Kidney (tissue), 14 donors: ENCODE results near the gene LDLRAD1. TPM values are rescaled to one million over a fixed set of nuclear protein-coding genes. Genes with fewer than 3 reads are reported as not detected.
"Not testable (repeated sequence)": the region's sequence is repeated elsewhere in the genome, so short reads cannot be mapped to it uniquely, and the experiment has no call there.

Source experiments
- DNase-seq, 5 donors: peaks; one replicate each; pipeline ENCODE4 v3.0.0-alpha.2; 2013 to 2020
- FAIRE-seq: peaks from 2 replicates; lab custom pipeline; 2012; peaks lifted over from hg19 to GRCh38; lab: Jason Lieb, UNC
- H3K27ac ChIP-seq, 2 donors: one replicate each; pipeline ENCODE4 v1.7.0; 2013; ENCODE audit warnings: low read depth in 2 of 2, low read length in 2 of 2, inconsistent platforms in 1 of 2
- H3K27me3 ChIP-seq: one replicate; pipeline ENCODE4 v1.7.1; 2013; ENCODE audit warnings: low read length, inconsistent platforms; ENCODE audit not compliant: control insufficient read depth, insufficient read depth
- H3K36me3 ChIP-seq, 3 donors: one replicate each; pipeline versions ENCODE4 v1.7.0 to v1.7.1; 2013; ENCODE audit warnings: low read length in 3 of 3, control low read depth in 1 of 3, inconsistent platforms in 1 of 3; ENCODE audit not compliant: insufficient read depth in 3 of 3, control insufficient read depth in 2 of 3
- H3K4me1 ChIP-seq, 3 donors: one replicate each; pipeline versions ENCODE4 v1.7.0 to v1.7.1; 2013; ENCODE audit warnings: low read length in 3 of 3, inconsistent platforms in 1 of 3, low read depth in 1 of 3; ENCODE audit not compliant: control insufficient read depth in 2 of 3, insufficient read depth in 2 of 3
- H3K4me3 ChIP-seq, 3 donors: one replicate each; pipeline versions ENCODE4 v1.7.0 to v1.8.1; 2013; ENCODE audit warnings: low read length in 3 of 3, control low read depth in 1 of 3, inconsistent platforms in 1 of 3
- H3K9ac ChIP-seq, 3 donors: one replicate each; pipeline versions ENCODE4 v1.7.0 to v1.7.1; 2013; ENCODE audit warnings: low read length in 3 of 3, control low read depth in 1 of 3, inconsistent platforms in 1 of 3
- H3K9me3 ChIP-seq, 3 donors: one replicate each; pipeline versions ENCODE4 v1.7.0 to v1.7.1; 2013; ENCODE audit warnings: low read length in 3 of 3, control low read depth in 1 of 3, inconsistent platforms in 1 of 3; ENCODE audit not compliant: control insufficient read depth in 2 of 3, insufficient read depth in 1 of 3
- intact Hi-C: fragments of 100-400 bp; cut with DNase I; formaldehyde crosslinking; loops from one replicate; pipeline ENCODE4 v1.11.1; 2022
- polyA plus RNA-seq: library from polyadenylated mRNA; stranded (reverse); fragments of 350-450 nt; fragmentation: Illumina TruSeq; extraction: RNeasy Lipid Tissue Mini Kit (QIAGEN cat#74804); gene quantifications from one replicate; pipeline ENCODE4 v1.2.3, GENCODE V29; 2014; ENCODE audit warnings: low read depth, low replicate concordance; ENCODE audit not compliant: insufficient read depth
- total RNA-seq: library from RNA; stranded (reverse); fragmentation: NEBNext Ultra II Directional; extraction: Animal tissue kit (Norgen Biotek cat#: 25700); gene quantifications from one replicate; pipeline ENCODE4 v1.2.1, GENCODE V29; 2021
- TF ChIP-seq, protein P1 (sequence below): IDR thresholded peaks from 3 replicates; pipeline ENCODE4 v1.5.1; 2012; ENCODE audit warnings: mild to moderate bottlenecking, moderate library complexity, borderline replicate concordance; ENCODE audit not compliant: insufficient read depth; ENCODE audit errors: extremely low read depth
- donor health status: control.
- donor health status: control.
- donor health status: control.
- donor health status: control.
- donor health status: control.
- donor health status: DM: yes; HTN: yes; CAD: no.
- donor health status: Normal renal cell carcinoma (clear cell type).

Gene LDLRAD1
- total and polyA plus RNA-seq, 2 donors from 2014 or later = not detected

DNA sequence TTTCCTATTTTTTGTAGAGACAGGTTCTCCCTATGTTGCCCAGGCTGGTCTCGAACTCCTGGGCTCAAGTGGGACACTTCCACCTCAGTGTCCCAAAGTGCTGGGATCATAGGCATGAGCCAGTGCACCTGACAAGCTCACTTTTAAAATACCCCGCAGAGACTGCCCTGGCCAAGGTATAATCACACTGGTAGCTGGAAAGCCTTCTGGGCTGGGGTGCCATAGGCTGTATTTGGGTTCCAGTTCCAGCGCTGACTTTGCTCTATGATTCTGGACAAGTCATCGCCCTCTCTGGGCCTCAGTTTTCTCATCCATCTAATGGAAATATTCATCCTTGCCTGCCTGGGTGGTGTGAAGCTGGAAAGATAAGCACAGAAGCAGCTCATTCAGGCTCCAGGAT lies 10.4 kb downstream of the LDLRAD1 start:
- Histone ChIP-seq H3K27ac (no peak overlapping the region), H3K4me1 (no peaks in the 10 kb centered on the region), H3K9ac (no peak overlapping the region), H3K27me3 (no peaks in the 10 kb centered on the region), H3K36me3 (no peaks in the 10 kb centered on the region), H3K9me3 (no peaks in the 10 kb centered on the region), H3K4me3 (no peak overlapping the region)
- TF ChIP-seq, protein P1, sequence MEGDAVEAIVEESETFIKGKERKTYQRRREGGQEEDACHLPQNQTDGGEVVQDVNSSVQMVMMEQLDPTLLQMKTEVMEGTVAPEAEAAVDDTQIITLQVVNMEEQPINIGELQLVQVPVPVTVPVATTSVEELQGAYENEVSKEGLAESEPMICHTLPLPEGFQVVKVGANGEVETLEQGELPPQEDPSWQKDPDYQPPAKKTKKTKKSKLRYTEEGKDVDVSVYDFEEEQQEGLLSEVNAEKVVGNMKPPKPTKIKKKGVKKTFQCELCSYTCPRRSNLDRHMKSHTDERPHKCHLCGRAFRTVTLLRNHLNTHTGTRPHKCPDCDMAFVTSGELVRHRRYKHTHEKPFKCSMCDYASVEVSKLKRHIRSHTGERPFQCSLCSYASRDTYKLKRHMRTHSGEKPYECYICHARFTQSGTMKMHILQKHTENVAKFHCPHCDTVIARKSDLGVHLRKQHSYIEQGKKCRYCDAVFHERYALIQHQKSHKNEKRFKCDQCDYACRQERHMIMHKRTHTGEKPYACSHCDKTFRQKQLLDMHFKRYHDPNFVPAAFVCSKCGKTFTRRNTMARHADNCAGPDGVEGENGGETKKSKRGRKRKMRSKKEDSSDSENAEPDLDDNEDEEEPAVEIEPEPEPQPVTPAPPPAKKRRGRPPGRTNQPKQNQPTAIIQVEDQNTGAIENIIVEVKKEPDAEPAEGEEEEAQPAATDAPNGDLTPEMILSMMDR = no peak
- DNase-seq (no peak), FAIRE-seq (no peak)
- intact Hi-C loops = no loop called here

DNA sequence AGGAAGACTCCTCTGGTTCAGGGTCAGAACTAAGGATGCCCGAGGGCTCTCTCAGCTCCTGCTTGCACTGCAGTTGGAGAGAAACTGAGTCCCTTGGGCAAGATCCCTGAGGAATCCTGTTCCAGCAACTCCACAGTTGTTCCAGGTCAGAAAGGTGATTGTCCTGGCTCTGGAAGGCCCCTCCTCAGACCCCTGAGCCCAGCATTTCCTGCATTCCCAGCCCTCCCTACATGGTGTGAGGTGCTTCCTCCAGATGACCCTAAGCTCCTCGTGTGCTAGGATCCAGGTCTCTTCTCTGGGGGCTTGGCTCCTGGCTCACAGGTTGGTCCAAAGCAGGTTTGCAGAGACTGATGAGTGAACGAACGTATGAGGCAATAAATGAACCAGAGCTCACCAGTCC lies 11.5 kb downstream of the LDLRAD1 start:
- Histone ChIP-seq H3K36me3 (no peaks in the 10 kb centered on the region), H3K4me1 (no peaks in the 10 kb centered on the region), H3K9ac (no peak overlapping the region), H3K9me3 (no peaks in the 10 kb centered on the region), H3K27me3 (no peaks in the 10 kb centered on the region), H3K4me3 (no peak overlapping the region), H3K27ac (no peak overlapping the region)
- TF ChIP-seq, protein P1 = no peak
- DNase-seq (no peak), FAIRE-seq (no peak)
- intact Hi-C loops = no loop called here

DNA sequence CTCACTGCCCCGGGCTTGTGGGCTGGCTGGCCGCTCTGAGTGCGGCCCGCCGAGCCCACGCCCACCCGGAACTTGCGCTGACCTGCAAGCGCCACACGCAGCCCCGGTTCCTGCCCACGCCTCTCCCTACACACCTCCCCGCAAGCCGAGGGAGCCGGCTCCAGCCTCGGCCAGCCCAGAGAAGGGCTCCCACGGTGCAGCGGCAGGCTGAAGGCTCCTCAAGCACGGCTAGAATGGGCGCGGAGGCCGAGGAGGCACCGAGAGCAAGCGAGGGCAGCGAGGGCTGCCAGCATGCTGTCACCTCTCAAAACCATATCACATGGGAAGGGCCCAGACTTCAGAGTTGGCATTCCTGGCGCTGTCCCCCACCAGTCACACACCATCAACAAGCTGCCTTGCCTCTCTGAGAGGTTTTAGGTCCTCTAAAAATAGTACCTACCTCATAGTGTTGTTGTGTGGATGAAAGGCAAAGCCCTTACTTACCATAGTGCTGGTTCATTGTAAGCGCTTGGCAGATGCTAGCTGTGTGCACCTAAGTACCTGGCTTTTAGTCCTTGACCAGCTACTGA lies 13.4 kb downstream of the LDLRAD1 start:
- TF ChIP-seq, protein P1 = no peak
- no peak for FAIRE-seq

DNA sequence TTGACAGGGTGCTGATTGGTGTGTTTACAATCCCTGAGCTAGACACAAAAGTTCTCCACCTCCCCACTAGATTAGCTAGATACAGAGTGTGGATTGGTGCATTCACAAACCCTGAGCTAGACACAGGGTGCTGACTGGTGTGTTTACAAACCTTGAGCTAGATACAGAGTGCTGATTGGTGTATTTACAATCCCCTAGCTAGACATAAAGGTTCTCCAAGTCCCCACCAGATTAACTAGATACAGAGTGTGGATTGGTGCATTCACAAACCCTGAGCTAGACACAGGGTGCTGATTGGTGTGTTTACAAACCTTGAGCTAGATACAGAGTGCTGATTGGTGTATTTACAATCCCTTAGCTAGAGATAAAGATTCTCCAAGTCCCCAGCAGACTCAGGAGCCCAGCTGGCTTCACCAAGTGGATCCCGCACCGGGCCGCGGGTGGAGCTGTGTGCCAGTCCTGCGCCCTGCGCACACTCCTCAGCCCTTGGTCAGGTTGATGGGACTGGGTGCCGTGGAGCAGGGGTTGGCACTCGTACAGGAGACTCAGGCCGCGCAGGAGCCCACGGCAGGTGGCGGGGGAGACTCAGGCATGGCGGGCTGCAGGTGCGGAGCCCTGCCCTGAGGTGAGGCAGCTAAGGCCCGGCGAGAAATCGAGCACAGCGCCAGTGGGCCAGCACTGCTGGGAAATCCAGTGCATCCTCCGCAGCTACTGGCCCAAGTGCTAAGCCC lies 14.1 kb downstream of the LDLRAD1 start:
- H3K4me3 ChIP-seq, H3K4me1 ChIP-seq, FAIRE-seq, DNase-seq, H3K9me3 ChIP-seq, H3K9ac ChIP-seq, H3K36me3 ChIP-seq, H3K27ac ChIP-seq, H3K27me3 ChIP-seq, intact Hi-C loops: not testable (repeated sequence)

More for the DNA sequence above, 13.4 kb downstream of the LDLRAD1 start:
- Histone ChIP-seq H3K9me3 (no peaks in the 10 kb centered on the region), H3K27me3 (no peaks in the 10 kb centered on the region), H3K36me3 (no peaks in the 10 kb centered on the region), H3K27ac (no peak overlapping the region), H3K4me3 (no peak overlapping the region), H3K9ac (no peak overlapping the region), H3K4me1 (no peaks in the 10 kb centered on the region)
- intact Hi-C loops = no loop called here
- no peak for DNase-seq
